GM18907 (cell line): ENCODE results near the gene ARMC6.
"Not testable (repeated sequence)": the region's sequence is repeated elsewhere in the genome, so short reads cannot be mapped to it uniquely, and the experiment has no call there.

Source experiments
- ATAC-seq: cut with Tn5 transposase; IDR thresholded peaks from one replicate; pipeline ENCODE4 v1.9.1; 2021; ENCODE audit warnings: mild to moderate bottlenecking, moderate library complexity; ENCODE audit not compliant: unreplicated experiment

The ARMC6 gene

GRCh38 chr19:19106938-19107337 is 73.5 kb downstream of the ARMC6 start:
- not testable (repeated sequence) for ATAC-seq

GRCh38 chr19:19107654-19108053 is 74.3 kb downstream of the ARMC6 start:
- no peak for ATAC-seq
